Cardiac muscle cell (in vitro differentiated cells and primary cell): ENCODE measurements around the gene FSCN2. TPM values are rescaled to one million over a fixed set of nuclear protein-coding genes. Genes with fewer than 3 reads are reported as not detected.

ENCODE experiments used
- DNase-seq, 2 donors: peaks; one replicate each; pipeline versions ENCODE4 v3.0.0 to v3.0.0-alpha.2; 2010 to 2017; ENCODE audit warnings: low read depth in 1 of 2, low spot score in 1 of 2
- H3K27ac ChIP-seq: fragments of 200-600 bp; sonication (generic); 2 replicates; pipeline ENCODE4 v1.5.1; 2016
- H3K27me3 ChIP-seq: fragments of 200-600 bp; sonication (generic); 2 replicates; pipeline ENCODE4 v1.6.0; 2016; ENCODE audit warnings: control low read depth
- H3K36me3 ChIP-seq: fragments of 200-600 bp; sonication (generic); 2 replicates; pipeline ENCODE4 v1.5.1; 2016; ENCODE audit warnings: control low read depth
- H3K4me1 ChIP-seq: fragments of 200-600 bp; sonication (generic); 2 replicates; pipeline ENCODE4 v1.8.1; 2017; ENCODE audit warnings: low read depth, mild to moderate bottlenecking, mixed run types
- H3K4me3 ChIP-seq: fragments of 200-600 bp; sonication (generic); 2 replicates; pipeline ENCODE4 v1.5.1; 2016; ENCODE audit warnings: mild to moderate bottlenecking
- H3K9me3 ChIP-seq: fragments of 200-600 bp; sonication (generic); 2 replicates; pipeline ENCODE4 v1.5.1; 2017; ENCODE audit warnings: low read depth, mild to moderate bottlenecking, control low read depth
- CTCF ChIP-seq: IDR thresholded peaks from 2 replicates; pipeline ENCODE4 v1.5.1; 2012; ENCODE audit warnings: low read depth, mild to moderate bottlenecking, low read length
- polyA plus RNA-seq: library from polyadenylated mRNA; unstranded; fragments of >200 nt; fragmentation: Nextera tagmentation; extraction: Ambion mirVana; gene quantifications from 2 replicates; pipeline ENCODE4 v1.2.1, GENCODE V29; 2016
- total RNA-seq: library from RNA; depleted of rRNA; stranded (reverse); fragments of >200 nt; gene quantifications from 2 replicates; pipeline ENCODE4 v1.2.3, GENCODE V29; 2016

The FSCN2 gene
- total and polyA plus RNA-seq, 2 experiments from 2014 or later, result 1.5 to 9.0 TPM

DNA sequence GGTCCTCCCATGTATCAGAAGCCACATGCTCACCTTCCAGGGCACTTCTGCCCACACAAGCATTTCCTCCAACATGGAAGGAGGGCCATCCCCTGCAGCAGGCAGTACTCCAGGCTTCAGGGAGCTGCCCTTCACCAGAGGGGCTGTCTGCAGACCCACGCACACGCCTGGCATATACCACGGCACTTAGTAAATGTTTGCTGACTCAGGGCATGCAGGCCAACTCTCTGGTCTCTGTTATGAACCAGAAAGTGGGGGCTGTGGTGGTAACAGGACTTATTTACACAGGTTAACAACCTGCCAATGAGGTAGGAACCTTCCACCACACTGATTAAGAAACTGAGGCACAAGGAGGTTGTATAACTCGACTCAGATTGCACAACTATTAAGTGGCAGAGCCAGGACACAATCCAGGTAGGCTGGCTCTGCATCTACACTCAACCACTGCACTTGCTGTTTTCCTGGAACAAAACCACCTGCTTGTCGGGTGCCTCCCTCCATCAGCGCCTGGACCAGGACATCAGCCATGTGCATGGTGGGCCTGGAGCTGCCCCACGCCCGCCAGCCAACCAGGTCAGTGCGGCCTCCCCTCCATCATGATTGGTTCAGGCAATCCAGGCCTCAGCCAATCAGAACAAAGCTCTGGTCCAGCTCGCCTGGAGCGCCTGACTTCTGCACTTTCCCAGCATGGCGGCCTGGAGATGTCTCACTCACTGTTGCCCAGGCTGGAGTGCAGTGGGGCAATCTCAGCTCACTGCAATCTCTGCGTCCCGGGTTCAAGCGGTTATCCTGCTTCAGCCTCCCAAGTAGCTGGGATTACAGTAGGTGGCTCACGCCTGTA lies 34.8 kb upstream of the FSCN2 start:
- no peak overlapping the region for H3K4me3 ChIP-seq
- no peaks in the 10 kb centered on the region for H3K9me3 ChIP-seq
- H3K36me3 ChIP-seq, result no peaks in the 10 kb centered on the region
- no peaks in the 10 kb centered on the region for H3K4me1 ChIP-seq
- no peak overlapping the region for H3K27ac ChIP-seq
- no peak for DNase-seq
- TF ChIP-seq CTCF, result no peak
- no peaks in the 10 kb centered on the region for H3K27me3 ChIP-seq

GRCh38 chr17:81494626-81495377 lies 33.4 kb upstream of the FSCN2 start:
- Histone ChIP-seq H3K9me3 (no peaks in the 10 kb centered on the region), H3K27ac (no peak overlapping the region), H3K27me3 (no peaks in the 10 kb centered on the region), H3K36me3 (no peaks in the 10 kb centered on the region), H3K4me1 (no peaks in the 10 kb centered on the region), H3K4me3 (no peak overlapping the region)
- no peak for DNase-seq
- no peak for TF ChIP-seq CTCF

DNA sequence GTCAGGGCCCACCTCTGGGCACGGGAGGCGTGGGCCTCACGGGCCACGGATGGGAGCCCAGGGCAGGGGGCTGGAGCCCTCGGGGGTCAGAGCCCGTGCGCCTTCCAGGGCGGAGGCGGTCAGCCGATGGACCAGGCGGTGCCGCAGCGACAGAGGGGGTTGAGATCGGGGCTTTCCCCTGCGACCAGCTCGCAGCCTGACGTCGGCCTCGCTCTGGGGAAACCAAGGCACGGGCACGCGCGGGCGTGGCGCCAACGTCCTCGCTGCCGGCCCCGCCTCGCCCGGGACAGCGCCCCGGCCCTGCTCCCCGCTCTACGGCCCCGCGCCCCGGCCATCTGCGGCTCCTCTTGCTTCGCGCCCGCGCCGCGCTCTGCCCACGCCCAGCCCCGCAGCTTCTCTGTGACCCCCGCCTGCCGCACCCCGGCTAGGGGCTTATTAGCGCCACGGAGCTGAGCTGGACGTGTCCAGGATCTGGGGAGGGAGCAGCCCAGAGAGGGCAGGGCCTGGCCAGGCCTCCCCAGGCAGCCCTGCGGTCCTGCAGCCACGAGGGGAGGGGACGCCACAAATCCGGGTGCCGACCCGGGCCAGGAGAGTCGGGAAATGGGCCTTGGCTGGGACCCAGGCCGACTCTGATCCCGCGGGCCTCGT lies 29.1 kb upstream of the FSCN2 start:
- no peaks in the 10 kb centered on the region for H3K9me3 ChIP-seq
- H3K4me1 ChIP-seq, result no peaks in the 10 kb centered on the region
- no peaks in the 10 kb centered on the region for H3K36me3 ChIP-seq
- H3K4me3 ChIP-seq, result no peak overlapping the region
- DNase-seq, result no peak
- H3K27ac ChIP-seq, result no peak overlapping the region
- no peaks in the 10 kb centered on the region for H3K27me3 ChIP-seq
- TF ChIP-seq CTCF, result no peak

- Histone ChIP-seq H3K36me3 (no peaks in the 10 kb centered on the region), H3K4me3 (no peak overlapping the region), H3K9me3 (no peaks in the 10 kb centered on the region), H3K4me1 (no peaks in the 10 kb centered on the region), H3K27ac (no peak overlapping the region), H3K27me3 (no peaks in the 10 kb centered on the region)
- DNase-seq, result no peak
- no peak for TF ChIP-seq CTCF
These were observed 28.6 kb upstream of the FSCN2 start for GRCh38 chr17:81499601-81499970.

GRCh38 chr17:81500047-81500446 lies 28.1 kb upstream of the FSCN2 start:
- H3K36me3 ChIP-seq, result no peaks in the 10 kb centered on the region
- no peak overlapping the region for H3K4me3 ChIP-seq
- peak in 1 of 2 donors; percentile 60 for DNase-seq
- no peaks in the 10 kb centered on the region for H3K4me1 ChIP-seq
- TF ChIP-seq CTCF, result no peak
- peak overlapping the region; percentile 39 for H3K27ac ChIP-seq
- no peaks in the 10 kb centered on the region for H3K9me3 ChIP-seq
- H3K27me3 ChIP-seq, result no peaks in the 10 kb centered on the region
